Suprapubic skin (tissue), 4 donors: ENCODE data around the gene MIGA2.

Source experiments
- CTCF ChIP-seq, 2 donors: fragments of 200-600 bp in 1 of 2; fragments of 450-650 bp in 1 of 2; sonication (generic) in 1 of 2; IDR thresholded peaks; one replicate each; pipeline ENCODE4 v1.5.1; 2016 to 2019; ENCODE audit warnings: antibody characterized with exemption in 2 of 2, mild to moderate bottlenecking in 1 of 2, moderate library complexity in 1 of 2
- POLR2A ChIP-seq, 2 donors: fragments of 450-650 bp; IDR thresholded peaks; one replicate each; pipeline ENCODE4 v1.6.1; 2017; ENCODE audit warnings: antibody characterized with exemption in 2 of 2, mild to moderate bottlenecking in 2 of 2, moderate library complexity in 2 of 2
- POLR2AphosphoS5 ChIP-seq, 3 donors: sonication (generic); formaldehyde crosslinking; IDR thresholded peaks; one replicate each; pipeline ENCODE4 v1.6.1; 2017; ENCODE audit warnings: antibody characterized with exemption in 3 of 3

- TF ChIP-seq CTCF (IDR thresholded peaks at IDR 0.05), result no peak
- TF ChIP-seq POLR2AphosphoS5 (IDR thresholded peaks at IDR 0.05), result no peak
- no peak for TF ChIP-seq POLR2A (IDR thresholded peaks at IDR 0.05)
These were observed 58.8 kb downstream of the MIGA2 start for GRCh38 chr9:129095170-129095667.
